Erythroblast (primary cell): ENCODE measurements around the gene SLC38A9.

ENCODE experiments used
- GATA1 ChIP-seq: IDR thresholded peaks from 2 replicates; pipeline ENCODE4 v1.6.1; 2011; ENCODE audit warnings: low read depth, mild to moderate bottlenecking, control low read depth, low read length, moderate library complexity
- POLR2A ChIP-seq: IDR thresholded peaks from 2 replicates; pipeline ENCODE4 v1.6.1; 2011; ENCODE audit warnings: mild to moderate bottlenecking, low read length

DNA sequence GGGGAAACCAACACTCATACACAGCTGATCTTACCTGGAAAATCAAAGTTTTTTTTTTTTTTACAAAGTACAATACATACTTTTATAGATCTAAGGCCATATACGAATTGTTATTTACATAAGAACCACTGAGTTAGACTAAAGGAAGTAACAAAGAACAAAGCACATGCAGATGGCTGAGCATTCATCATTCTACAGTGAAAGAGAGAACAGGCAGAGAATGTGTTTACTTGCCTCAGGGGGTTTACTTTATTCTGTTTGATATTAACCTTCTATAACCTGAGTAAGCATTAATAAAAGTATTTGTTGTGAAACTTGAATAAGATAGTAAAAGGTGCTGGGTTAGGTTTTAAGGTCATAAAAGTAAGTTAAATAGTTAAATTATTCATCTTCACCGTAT is 54.7 kb downstream of the SLC38A9 start:
- TF ChIP-seq POLR2A (no peak), GATA1 (no peak)
